Measurements from ENCODE around the gene MAP2K5.
A peak's percentile ranks its signal among the peaks of the same experiment; 100 is the strongest.

DNA sequence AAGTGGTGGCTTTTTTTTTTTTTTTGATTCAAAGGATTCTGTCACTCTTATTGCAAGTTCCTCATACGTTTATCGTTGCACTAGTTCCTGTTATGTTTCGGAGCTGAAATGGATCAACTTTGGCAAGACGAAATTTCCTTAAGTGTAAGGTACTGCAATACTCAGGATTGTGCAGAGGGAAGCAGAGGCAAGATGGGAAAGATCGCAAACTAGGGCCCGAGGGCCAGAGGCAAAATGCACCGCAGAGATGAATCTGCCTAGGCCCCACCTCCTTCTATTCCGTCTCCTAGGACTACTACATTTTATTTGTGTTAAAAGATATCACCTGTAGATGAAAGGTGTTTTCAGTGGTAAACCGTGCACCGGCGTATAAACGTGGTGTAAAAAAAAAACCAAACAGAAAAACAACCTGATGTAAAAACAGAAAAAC, 297.0 kb downstream of the MAP2K5 start:
- no peak for TF ChIP-seq ZNF174 (tag by site-specific recombination; IDR thresholded peaks at IDR 0.05)
- TF ChIP-seq, protein P1, sequence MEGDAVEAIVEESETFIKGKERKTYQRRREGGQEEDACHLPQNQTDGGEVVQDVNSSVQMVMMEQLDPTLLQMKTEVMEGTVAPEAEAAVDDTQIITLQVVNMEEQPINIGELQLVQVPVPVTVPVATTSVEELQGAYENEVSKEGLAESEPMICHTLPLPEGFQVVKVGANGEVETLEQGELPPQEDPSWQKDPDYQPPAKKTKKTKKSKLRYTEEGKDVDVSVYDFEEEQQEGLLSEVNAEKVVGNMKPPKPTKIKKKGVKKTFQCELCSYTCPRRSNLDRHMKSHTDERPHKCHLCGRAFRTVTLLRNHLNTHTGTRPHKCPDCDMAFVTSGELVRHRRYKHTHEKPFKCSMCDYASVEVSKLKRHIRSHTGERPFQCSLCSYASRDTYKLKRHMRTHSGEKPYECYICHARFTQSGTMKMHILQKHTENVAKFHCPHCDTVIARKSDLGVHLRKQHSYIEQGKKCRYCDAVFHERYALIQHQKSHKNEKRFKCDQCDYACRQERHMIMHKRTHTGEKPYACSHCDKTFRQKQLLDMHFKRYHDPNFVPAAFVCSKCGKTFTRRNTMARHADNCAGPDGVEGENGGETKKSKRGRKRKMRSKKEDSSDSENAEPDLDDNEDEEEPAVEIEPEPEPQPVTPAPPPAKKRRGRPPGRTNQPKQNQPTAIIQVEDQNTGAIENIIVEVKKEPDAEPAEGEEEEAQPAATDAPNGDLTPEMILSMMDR (tag by site-specific recombination; IDR thresholded peaks at IDR 0.05): no peak
- no peak for TF ChIP-seq ZNF416 (tag by site-specific recombination; IDR thresholded peaks at IDR 0.05)
- TF ChIP-seq TCF7L2 (IDR thresholded peaks at IDR 0.05; ENCODE audit: borderline replicate concordance, low read depth, low read length): no peak
- TF ChIP-seq SP2 (tag by site-specific recombination; IDR thresholded peaks at IDR 0.05): no peak
- TF ChIP-seq, protein P2, sequence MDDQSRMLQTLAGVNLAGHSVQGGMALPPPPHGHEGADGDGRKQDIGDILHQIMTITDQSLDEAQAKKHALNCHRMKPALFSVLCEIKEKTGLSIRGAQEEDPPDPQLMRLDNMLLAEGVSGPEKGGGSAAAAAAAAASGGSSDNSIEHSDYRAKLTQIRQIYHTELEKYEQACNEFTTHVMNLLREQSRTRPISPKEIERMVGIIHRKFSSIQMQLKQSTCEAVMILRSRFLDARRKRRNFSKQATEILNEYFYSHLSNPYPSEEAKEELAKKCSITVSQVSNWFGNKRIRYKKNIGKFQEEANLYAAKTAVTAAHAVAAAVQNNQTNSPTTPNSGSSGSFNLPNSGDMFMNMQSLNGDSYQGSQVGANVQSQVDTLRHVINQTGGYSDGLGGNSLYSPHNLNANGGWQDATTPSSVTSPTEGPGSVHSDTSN (CRISPR knock-in tag; IDR thresholded peaks at IDR 0.05): no peak
- TF ChIP-seq, protein P3, sequence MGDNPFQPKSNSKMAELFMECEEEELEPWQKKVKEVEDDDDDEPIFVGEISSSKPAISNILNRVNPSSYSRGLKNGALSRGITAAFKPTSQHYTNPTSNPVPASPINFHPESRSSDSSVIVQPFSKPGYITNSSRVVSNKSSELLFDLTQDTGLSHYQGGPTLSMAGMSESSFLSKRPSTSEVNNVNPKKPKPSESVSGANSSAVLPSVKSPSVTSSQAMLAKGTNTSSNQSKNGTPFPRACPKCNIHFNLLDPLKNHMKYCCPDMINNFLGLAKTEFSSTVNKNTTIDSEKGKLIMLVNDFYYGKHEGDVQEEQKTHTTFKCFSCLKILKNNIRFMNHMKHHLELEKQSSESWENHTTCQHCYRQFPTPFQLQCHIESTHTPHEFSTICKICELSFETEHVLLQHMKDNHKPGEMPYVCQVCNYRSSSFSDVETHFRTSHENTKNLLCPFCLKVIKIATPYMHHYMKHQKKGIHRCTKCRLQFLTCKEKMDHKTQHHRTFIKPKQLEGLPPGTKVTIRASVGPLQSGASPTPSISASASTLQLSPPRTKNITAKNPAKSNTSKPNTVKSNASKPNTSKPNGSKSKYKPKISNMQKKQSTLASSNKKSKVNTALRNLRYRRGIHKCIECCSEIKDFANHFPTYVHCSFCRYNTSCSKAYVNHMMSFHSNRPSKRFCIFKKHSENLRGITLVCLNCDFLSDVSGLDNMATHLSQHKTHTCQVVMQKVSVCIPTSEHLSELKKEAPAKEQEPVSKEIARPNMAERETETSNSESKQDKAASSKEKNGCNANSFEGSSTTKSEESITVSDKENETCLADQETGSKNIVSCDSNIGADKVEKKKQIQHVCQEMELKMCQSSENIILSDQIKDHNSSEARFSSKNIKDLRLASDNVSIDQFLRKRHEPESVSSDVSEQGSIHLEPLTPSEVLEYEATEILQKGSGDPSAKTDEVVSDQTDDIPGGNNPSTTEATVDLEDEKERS (tag by site-specific recombination; IDR thresholded peaks at IDR 0.05): no peak
- TF ChIP-seq ZBTB48 (tag by site-specific recombination; IDR thresholded peaks at IDR 0.05): peak; percentile 69
- no peak for TF ChIP-seq ZNF585B (tag by site-specific recombination; IDR thresholded peaks at IDR 0.05)
- TF ChIP-seq GLIS2 (tag by site-specific recombination; IDR thresholded peaks at IDR 0.05): no peak
- TF ChIP-seq, protein P4, sequence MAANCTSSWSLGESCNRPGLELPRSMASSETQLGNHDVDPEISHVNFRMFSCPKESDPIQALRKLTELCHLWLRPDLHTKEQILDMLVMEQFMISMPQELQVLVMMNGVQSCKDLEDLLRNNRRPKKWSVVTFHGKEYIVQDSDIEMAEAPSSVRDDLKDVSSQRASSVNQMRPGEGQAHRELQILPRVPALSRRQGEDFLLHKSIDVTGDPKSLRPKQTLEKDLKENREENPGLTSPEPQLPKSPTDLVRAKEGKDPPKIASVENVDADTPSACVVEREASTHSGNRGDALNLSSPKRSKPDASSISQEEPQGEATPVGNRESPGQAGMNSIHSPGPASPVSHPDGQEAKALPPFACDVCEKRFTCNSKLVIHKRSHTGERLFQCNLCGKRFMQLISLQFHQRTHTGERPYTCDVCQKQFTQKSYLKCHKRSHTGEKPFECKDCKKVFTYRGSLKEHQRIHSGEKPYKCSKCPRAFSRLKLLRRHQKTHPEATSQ (tag by site-specific recombination; IDR thresholded peaks at IDR 0.05): no peak
- TF ChIP-seq KLF7 (tag by site-specific recombination; IDR thresholded peaks at IDR 0.05; ENCODE audit: borderline replicate concordance): no peak; the same call in 1 of the 2 replicates
- TF ChIP-seq ZNF433 (tag by site-specific recombination; IDR thresholded peaks at IDR 0.05; ENCODE audit: low read depth): no peak
- TF ChIP-seq, protein P5, sequence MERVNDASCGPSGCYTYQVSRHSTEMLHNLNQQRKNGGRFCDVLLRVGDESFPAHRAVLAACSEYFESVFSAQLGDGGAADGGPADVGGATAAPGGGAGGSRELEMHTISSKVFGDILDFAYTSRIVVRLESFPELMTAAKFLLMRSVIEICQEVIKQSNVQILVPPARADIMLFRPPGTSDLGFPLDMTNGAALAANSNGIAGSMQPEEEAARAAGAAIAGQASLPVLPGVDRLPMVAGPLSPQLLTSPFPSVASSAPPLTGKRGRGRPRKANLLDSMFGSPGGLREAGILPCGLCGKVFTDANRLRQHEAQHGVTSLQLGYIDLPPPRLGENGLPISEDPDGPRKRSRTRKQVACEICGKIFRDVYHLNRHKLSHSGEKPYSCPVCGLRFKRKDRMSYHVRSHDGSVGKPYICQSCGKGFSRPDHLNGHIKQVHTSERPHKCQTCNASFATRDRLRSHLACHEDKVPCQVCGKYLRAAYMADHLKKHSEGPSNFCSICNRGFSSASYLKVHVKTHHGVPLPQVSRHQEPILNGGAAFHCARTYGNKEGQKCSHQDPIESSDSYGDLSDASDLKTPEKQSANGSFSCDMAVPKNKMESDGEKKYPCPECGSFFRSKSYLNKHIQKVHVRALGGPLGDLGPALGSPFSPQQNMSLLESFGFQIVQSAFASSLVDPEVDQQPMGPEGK (tag by site-specific recombination; IDR thresholded peaks at IDR 0.05): no peak
